ENCODE data around the gene PTPRT. TPM values are rescaled to one million over a fixed set of nuclear protein-coding genes. Genes with fewer than 3 reads are reported as not detected.
A peak's percentile ranks its signal among the peaks of the same experiment; 100 is the strongest.

Gene PTPRT
- total and polyA plus RNA-seq, 2 of the 13 experiments (the other 11 are each of a cell fraction or from before 2014, with no cell fraction given): under 0.01 to 0.09 TPM

GRCh38 chr20:43057317-43057716 lies 132.4 kb downstream of the PTPRT start:
- FAIRE-seq (no peak), ATAC-seq (no peak), DNase-seq (ENCODE audit: low spot score) (no peak)
- ChIA-PET POLR2A (no interaction called here), CTCF (ENCODE audit: low intra/inter-chr PET ratio, low total read pairs) (no interaction called here)
- no peaks in the 10 kb centered on the region for H3K79me2 ChIP-seq (ENCODE audit: insufficient read depth, low read length)
- intact Hi-C loops (cut with micrococcal nuclease; ENCODE audit: unreplicated experiment) (no loop called here), in situ Hi-C loops (cut with HindIII; ENCODE audit: extremely low pct_ligation_motif_present, low pct_unique_long_range_greater_than_20kb) (no loop called here)
- H3K4me2 ChIP-seq (ENCODE audit: low read depth, low read length): no peak overlapping the region
- no peak overlapping the region for H2AFZ ChIP-seq (ENCODE audit: low read length)
- H4K20me1 ChIP-seq (ENCODE audit: insufficient read depth, low read length): no peaks in the 10 kb centered on the region
- no peak overlapping the region for H3K4me3 ChIP-seq (replicated peaks in 1 of 3; ENCODE audit: insufficient read depth in 1 of 3, low read depth in 2 of 3, low read length in 3 of 3)
- H3K9me3 ChIP-seq (ENCODE audit: low read length): no peaks in the 10 kb centered on the region
- H3K27ac ChIP-seq (ENCODE audit: extremely low read length, insufficient read depth, low read length): no peak overlapping the region
- no peaks in the 10 kb centered on the region for H3K27me3 ChIP-seq (ENCODE audit: control insufficient read depth in 1 of 2, insufficient read depth in 2 of 2, low read length in 2 of 2)
- no TSS peak for BruUV-seq (replicated peaks)
- no peaks in the 10 kb centered on the region for H3K4me1 ChIP-seq (ENCODE audit: insufficient read depth, low read length)
- H3K36me3 ChIP-seq (replicated peaks in 1 of 2; ENCODE audit: control insufficient read depth in 1 of 2, insufficient read depth in 2 of 2, low read length in 2 of 2): no peaks in the 10 kb centered on the region
- H3K9ac ChIP-seq (ENCODE audit: insufficient read depth, low read depth, low read length): no peak overlapping the region
- no peak for TF ChIP-seq GLMP (CRISPR knock-in tag; IDR thresholded peaks at IDR 0.05; ENCODE audit: borderline replicate concordance)
- no peak for TF ChIP-seq ZBTB33 (CRISPR knock-in tag; IDR thresholded peaks at IDR 0.05)
- no peak for TF ChIP-seq POLR2AphosphoS2 (IDR thresholded peaks at IDR 0.05; ENCODE audit: low read depth, low read length)
- 0 out of 2 replicates have a peak, but pooled peaks have one; percentile 6 for TF ChIP-seq ATF7 (IDR thresholded peaks at IDR 0.05)
- no peak for TF ChIP-seq ATF7 (CRISPR knock-in tag; IDR thresholded peaks at IDR 0.05)
- TF ChIP-seq KDM2A (CRISPR knock-in tag; IDR thresholded peaks at IDR 0.05; ENCODE audit: borderline replicate concordance, low read depth): no peak
- no peak for TF ChIP-seq KMT2B (CRISPR knock-in tag; IDR thresholded peaks at IDR 0.05)
- TF ChIP-seq ZNF83 (CRISPR knock-in tag; IDR thresholded peaks at IDR 0.05; ENCODE audit: borderline replicate concordance): no peak
- TF ChIP-seq PCBP1 (IDR thresholded peaks at IDR 0.05; ENCODE audit: borderline replicate concordance, low read depth, low read length): 0 out of 2 replicates have a peak, but pooled peaks have one; percentile 52
- no peak for TF ChIP-seq ATF2 (CRISPR knock-in tag; IDR thresholded peaks at IDR 0.05)
- TF ChIP-seq ZNF720 (CRISPR knock-in tag; IDR thresholded peaks at IDR 0.05): no peak
- no peak for TF ChIP-seq TBL1XR1 (IDR thresholded peaks at IDR 0.05; ENCODE audit: borderline replicate concordance, low read length, partially characterized antibody)
- no peak for TF ChIP-seq EEA1 (CRISPR knock-in tag; IDR thresholded peaks at IDR 0.05; ENCODE audit: borderline replicate concordance)
- TF ChIP-seq SRSF9 (IDR thresholded peaks at IDR 0.05; ENCODE audit: borderline replicate concordance, insufficient read depth, low read depth, low read length, poor library complexity, severe bottlenecking): no peak
- peak; percentile 89 for TF ChIP-seq PCBP2 (optimal IDR thresholded peaks at IDR 0.05; ENCODE audit: low read depth, low read length, poor library complexity, severe bottlenecking)
- no peak for TF ChIP-seq ATF4 (CRISPR knock-in tag; IDR thresholded peaks at IDR 0.05)
- no peak for TF ChIP-seq HMG20A (CRISPR knock-in tag; IDR thresholded peaks at IDR 0.05; ENCODE audit: borderline replicate concordance)
